ENCODE measurements around the gene ROBO1.

Gene ROBO1

DNA sequence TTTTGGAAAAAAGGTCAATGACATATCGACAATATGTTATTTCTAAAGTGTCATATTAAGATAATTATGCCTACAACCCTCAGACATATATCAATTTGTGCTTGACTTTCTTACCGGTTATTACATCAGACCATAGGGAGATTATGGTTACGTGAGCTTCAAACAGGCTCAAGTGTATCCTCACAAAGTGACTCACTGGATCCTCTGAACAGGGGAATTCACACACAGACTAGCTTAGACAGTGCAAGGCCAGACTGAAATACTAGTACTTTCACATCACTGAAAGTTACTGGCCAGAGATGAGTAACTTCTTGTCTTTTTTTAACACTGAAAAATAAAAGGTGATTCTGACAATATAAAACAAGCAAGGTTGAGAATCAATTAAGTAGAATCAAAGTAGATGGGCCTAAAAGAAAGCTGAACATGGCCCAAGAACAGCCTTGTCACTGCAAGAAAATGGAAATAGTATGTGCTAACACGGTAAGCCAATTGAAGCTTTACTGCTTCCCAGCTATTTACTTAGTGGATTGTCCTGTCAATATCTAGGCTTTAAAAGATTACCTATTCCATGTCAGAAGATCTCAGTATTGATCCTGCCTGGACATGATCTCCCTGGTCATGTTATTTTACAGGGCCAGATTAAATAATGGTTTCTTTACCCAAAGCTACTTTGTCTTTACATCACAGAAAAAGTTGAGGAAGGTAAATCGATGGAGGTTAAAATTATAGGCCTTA, 848.6 kb downstream of the ROBO1 start:
- no peak overlapping the region for H3K27ac ChIP-seq (ENCODE audit: low read depth, low read length)
- H3K79me2 ChIP-seq (ENCODE audit: insufficient read depth, low read length) = no peaks in the 10 kb centered on the region
- H3K4me2 ChIP-seq (ENCODE audit: low read depth, low read length, poor library complexity, severe bottlenecking) = no peak overlapping the region
- H3K36me3 ChIP-seq (ENCODE audit: low read length) = no peaks in the 10 kb centered on the region
- H3F3A ChIP-seq (ENCODE audit: insufficient read depth) = no peaks in the 10 kb centered on the region
- H3K9me3 ChIP-seq (ENCODE audit: insufficient read depth, low read length) = no peaks in the 10 kb centered on the region
- no peaks in the 10 kb centered on the region for H4K20me1 ChIP-seq (ENCODE audit: low read depth, low read length)
- H3K9ac ChIP-seq (ENCODE audit: low read length) = no peak overlapping the region
- H2AFZ ChIP-seq (ENCODE audit: low read depth, low read length, severe bottlenecking) = no peak overlapping the region
- TF ChIP-seq, protein P1, sequence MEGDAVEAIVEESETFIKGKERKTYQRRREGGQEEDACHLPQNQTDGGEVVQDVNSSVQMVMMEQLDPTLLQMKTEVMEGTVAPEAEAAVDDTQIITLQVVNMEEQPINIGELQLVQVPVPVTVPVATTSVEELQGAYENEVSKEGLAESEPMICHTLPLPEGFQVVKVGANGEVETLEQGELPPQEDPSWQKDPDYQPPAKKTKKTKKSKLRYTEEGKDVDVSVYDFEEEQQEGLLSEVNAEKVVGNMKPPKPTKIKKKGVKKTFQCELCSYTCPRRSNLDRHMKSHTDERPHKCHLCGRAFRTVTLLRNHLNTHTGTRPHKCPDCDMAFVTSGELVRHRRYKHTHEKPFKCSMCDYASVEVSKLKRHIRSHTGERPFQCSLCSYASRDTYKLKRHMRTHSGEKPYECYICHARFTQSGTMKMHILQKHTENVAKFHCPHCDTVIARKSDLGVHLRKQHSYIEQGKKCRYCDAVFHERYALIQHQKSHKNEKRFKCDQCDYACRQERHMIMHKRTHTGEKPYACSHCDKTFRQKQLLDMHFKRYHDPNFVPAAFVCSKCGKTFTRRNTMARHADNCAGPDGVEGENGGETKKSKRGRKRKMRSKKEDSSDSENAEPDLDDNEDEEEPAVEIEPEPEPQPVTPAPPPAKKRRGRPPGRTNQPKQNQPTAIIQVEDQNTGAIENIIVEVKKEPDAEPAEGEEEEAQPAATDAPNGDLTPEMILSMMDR (IDR thresholded peaks at IDR 0.05; ENCODE audit: insufficient read depth, low read length, poor library complexity, severe bottlenecking) = no peak
- no peak for TF ChIP-seq EZH2phosphoT487 (conservative IDR thresholded peaks at IDR 0.05; ENCODE audit: low read length)
- H3K27me3 ChIP-seq (ENCODE audit: low read length) = no peaks in the 10 kb centered on the region
- H3K4me3 ChIP-seq (ENCODE audit: insufficient read depth, low read length, poor library complexity, severe bottlenecking) = no peak overlapping the region
- no peaks in the 10 kb centered on the region for H3K9me2 ChIP-seq (replicated peaks; ENCODE audit: insufficient read depth, low read length)

DNA sequence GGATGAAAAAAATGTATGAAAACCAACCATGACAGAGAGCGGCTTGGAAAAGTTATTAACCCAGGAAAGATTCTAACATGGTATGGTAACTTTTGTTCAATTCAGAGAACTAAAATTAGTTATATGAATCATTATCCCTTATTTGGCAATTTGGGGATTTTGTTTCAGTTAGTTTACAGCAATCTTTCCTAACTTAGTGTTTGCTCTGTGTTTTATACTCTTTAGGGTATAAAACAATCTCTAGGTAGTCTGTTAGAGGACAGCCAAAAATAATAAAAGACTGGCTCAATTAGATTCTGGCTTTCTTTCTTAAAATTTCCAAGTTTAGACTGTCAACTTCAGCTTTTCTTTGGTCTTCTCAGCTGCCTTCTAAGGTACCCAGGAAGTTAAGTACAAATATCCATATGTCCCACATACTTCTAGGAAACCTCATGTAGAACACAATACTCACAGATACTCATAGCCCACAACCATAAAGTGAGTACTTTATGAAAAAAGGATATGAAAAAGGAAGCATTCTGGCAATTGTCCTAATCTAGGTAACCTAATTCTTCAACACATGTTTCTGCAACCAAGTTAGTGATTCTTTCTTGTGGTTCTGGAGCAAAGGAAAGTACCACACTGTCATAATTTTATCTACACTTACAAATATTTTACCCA, 849.3 kb downstream of the ROBO1 start:
- no peak for TF ChIP-seq EZH2phosphoT487 (conservative IDR thresholded peaks at IDR 0.05; ENCODE audit: low read length)
- Histone ChIP-seq H3K27me3 (ENCODE audit: low read length) (no peaks in the 10 kb centered on the region), H4K20me1 (ENCODE audit: low read depth, low read length) (no peaks in the 10 kb centered on the region), H3K4me3 (ENCODE audit: insufficient read depth, low read length, poor library complexity, severe bottlenecking) (no peak overlapping the region), H3K9me3 (ENCODE audit: insufficient read depth, low read length) (no peaks in the 10 kb centered on the region), H3K9ac (ENCODE audit: low read length) (no peak overlapping the region), H3K36me3 (ENCODE audit: low read length) (no peaks in the 10 kb centered on the region), H3F3A (ENCODE audit: insufficient read depth) (no peaks in the 10 kb centered on the region), H2AFZ (ENCODE audit: low read depth, low read length, severe bottlenecking) (no peak overlapping the region), H3K9me2 (replicated peaks; ENCODE audit: insufficient read depth, low read length) (no peaks in the 10 kb centered on the region), H3K4me2 (ENCODE audit: low read depth, low read length, poor library complexity, severe bottlenecking) (no peak overlapping the region), H3K79me2 (ENCODE audit: insufficient read depth, low read length) (no peaks in the 10 kb centered on the region), H3K27ac (ENCODE audit: low read depth, low read length) (no peak overlapping the region)

DNA sequence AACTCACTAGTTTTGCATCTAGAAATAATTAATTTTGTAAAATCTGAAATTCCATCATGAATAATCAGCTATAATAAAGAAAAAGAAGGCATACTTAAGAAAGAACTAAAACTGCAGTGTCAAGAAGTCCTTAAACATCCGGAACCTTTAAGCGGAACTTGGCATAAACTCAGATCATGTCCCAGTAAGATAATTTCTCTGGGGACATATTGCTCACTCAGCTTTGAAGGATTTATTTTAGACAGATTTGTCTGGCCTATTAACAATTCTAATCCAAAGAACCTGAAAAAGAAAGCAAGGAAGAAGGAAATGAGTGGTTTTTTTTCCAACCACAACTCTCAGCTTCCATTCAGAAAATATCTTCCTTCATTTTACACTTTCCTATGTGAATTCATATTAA, 850.3 kb downstream of the ROBO1 start:
- Histone ChIP-seq H4K20me1 (ENCODE audit: low read depth, low read length) (no peaks in the 10 kb centered on the region), H3K27me3 (ENCODE audit: low read length) (no peaks in the 10 kb centered on the region), H3F3A (ENCODE audit: insufficient read depth) (no peaks in the 10 kb centered on the region), H3K36me3 (ENCODE audit: low read length) (no peaks in the 10 kb centered on the region), H3K9me2 (replicated peaks; ENCODE audit: insufficient read depth, low read length) (no peaks in the 10 kb centered on the region), H3K9ac (ENCODE audit: low read length) (no peak overlapping the region), H3K4me2 (ENCODE audit: low read depth, low read length, poor library complexity, severe bottlenecking) (no peak overlapping the region), H3K4me3 (ENCODE audit: insufficient read depth, low read length, poor library complexity, severe bottlenecking) (no peak overlapping the region), H2AFZ (ENCODE audit: low read depth, low read length, severe bottlenecking) (no peak overlapping the region), H3K9me3 (ENCODE audit: insufficient read depth, low read length) (no peaks in the 10 kb centered on the region), H3K79me2 (ENCODE audit: insufficient read depth, low read length) (no peaks in the 10 kb centered on the region), H3K27ac (ENCODE audit: low read depth, low read length) (no peak overlapping the region)
- TF ChIP-seq, protein P1 (IDR thresholded peaks at IDR 0.05; ENCODE audit: insufficient read depth, low read length, poor library complexity, severe bottlenecking) = no peak
- no peak for TF ChIP-seq EZH2phosphoT487 (conservative IDR thresholded peaks at IDR 0.05; ENCODE audit: low read length)

DNA sequence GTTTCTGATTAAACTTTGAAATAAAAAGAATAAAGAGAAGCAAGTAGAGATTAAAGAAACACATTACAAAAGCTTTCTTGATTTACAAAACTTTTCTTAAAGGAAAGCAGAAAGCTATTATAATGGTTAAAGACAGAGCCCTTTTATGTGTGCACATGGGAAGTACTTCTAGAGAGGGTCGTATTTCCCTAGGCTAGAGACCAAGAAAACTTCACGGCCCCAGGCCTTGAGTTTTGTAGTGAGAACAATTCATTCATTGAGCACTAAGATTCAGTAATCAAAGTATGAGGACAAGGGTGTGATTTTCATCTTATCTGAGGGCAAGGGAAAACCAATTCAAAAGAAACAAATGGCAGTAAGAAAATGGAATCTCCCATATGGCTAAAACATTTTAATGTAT, 854.1 kb downstream of the ROBO1 start:
- Histone ChIP-seq H3K4me3 (ENCODE audit: insufficient read depth, low read length, poor library complexity, severe bottlenecking) (no peak overlapping the region), H3K4me2 (ENCODE audit: low read depth, low read length, poor library complexity, severe bottlenecking) (no peak overlapping the region), H3K27me3 (ENCODE audit: low read length) (no peaks in the 10 kb centered on the region), H3K9me2 (replicated peaks; ENCODE audit: insufficient read depth, low read length) (no peaks in the 10 kb centered on the region), H4K20me1 (ENCODE audit: low read depth, low read length) (no peaks in the 10 kb centered on the region), H3K79me2 (ENCODE audit: insufficient read depth, low read length) (no peaks in the 10 kb centered on the region), H3K36me3 (ENCODE audit: low read length) (no peaks in the 10 kb centered on the region), H3K27ac (ENCODE audit: low read depth, low read length) (no peak overlapping the region), H3K9ac (ENCODE audit: low read length) (no peak overlapping the region), H2AFZ (ENCODE audit: low read depth, low read length, severe bottlenecking) (no peak overlapping the region), H3F3A (ENCODE audit: insufficient read depth) (no peaks in the 10 kb centered on the region), H3K9me3 (ENCODE audit: insufficient read depth, low read length) (no peaks in the 10 kb centered on the region)
- TF ChIP-seq, protein P1 (IDR thresholded peaks at IDR 0.05; ENCODE audit: insufficient read depth, low read length, poor library complexity, severe bottlenecking) = no peak
- no peak for TF ChIP-seq EZH2phosphoT487 (conservative IDR thresholded peaks at IDR 0.05; ENCODE audit: low read length)
